ENCODE measurements around the gene PIK3R1. TPM values are rescaled to one million over a fixed set of nuclear protein-coding genes. Genes with fewer than 3 reads are reported as not detected.

PIK3R1 gene
- total RNA-seq, 1 donor = 26.8 TPM

- DNase-seq (ENCODE audit: insufficient read length, low spot score, missing footprints) = no peak
- H2AFZ ChIP-seq (ENCODE audit: low read length) = no peak overlapping the region
- H3K9me3 ChIP-seq (ENCODE audit: low read depth, low read length) = no peaks in the 10 kb centered on the region
- H3K4me3 ChIP-seq (ENCODE audit: insufficient read depth, low read length) = no peak overlapping the region
- no peaks in the 10 kb centered on the region for H3K36me3 ChIP-seq (ENCODE audit: insufficient read depth, low read length)
- H3K27ac ChIP-seq (ENCODE audit: low read depth, low read length) = no peak overlapping the region
- no peaks in the 10 kb centered on the region for H4K20me1 ChIP-seq (ENCODE audit: insufficient read depth, low read length)
- H3K79me2 ChIP-seq (ENCODE audit: insufficient read depth, low read length) = no peaks in the 10 kb centered on the region
- TF ChIP-seq CTCF (IDR thresholded peaks at IDR 0.05; ENCODE audit: extremely low read depth, low read depth, low read length) = no peak
- no peaks in the 10 kb centered on the region for H3K27me3 ChIP-seq (ENCODE audit: insufficient read depth, low read length)
- peaks cover 18% of the 10 kb centered on the region for H3K4me1 ChIP-seq (ENCODE audit: insufficient read depth, low read length)
- H3K4me2 ChIP-seq (ENCODE audit: insufficient read depth, low read length) = no peak overlapping the region
Observed at GRCh38 chr5:68315679-68316271, 100.2 kb downstream of the PIK3R1 start.

DNA sequence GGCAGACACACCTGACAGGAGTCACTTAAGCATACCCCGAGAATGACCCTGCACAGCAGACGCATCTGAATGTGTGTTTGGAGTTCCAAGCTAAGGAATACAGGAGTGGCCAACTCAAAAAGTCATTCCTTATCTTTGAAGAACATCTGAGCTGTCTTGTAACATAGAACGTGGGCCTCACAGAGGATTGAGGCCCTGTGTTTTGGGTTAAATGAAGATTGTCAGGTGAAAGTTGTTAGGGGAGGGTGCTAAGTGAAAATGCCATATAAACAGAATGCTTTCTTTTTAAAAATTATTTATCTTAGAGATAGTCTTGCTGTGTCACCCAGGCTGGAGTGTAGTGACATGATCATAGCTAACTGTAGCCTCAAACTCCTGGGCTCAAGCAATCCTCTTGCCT, 100.9 kb downstream of the PIK3R1 start:
- Histone ChIP-seq H3K27ac (ENCODE audit: low read depth, low read length) (no peak overlapping the region), H3K79me2 (ENCODE audit: insufficient read depth, low read length) (no peaks in the 10 kb centered on the region), H2AFZ (ENCODE audit: low read length) (no peak overlapping the region), H4K20me1 (ENCODE audit: insufficient read depth, low read length) (no peaks in the 10 kb centered on the region), H3K4me2 (ENCODE audit: insufficient read depth, low read length) (no peak overlapping the region), H3K4me1 (ENCODE audit: insufficient read depth, low read length) (peaks cover 18% of the 10 kb centered on the region), H3K4me3 (ENCODE audit: insufficient read depth, low read length) (no peak overlapping the region), H3K9me3 (ENCODE audit: low read depth, low read length) (no peaks in the 10 kb centered on the region), H3K36me3 (ENCODE audit: insufficient read depth, low read length) (no peaks in the 10 kb centered on the region), H3K27me3 (ENCODE audit: insufficient read depth, low read length) (no peaks in the 10 kb centered on the region)
- no peak for TF ChIP-seq CTCF (IDR thresholded peaks at IDR 0.05; ENCODE audit: extremely low read depth, low read depth, low read length)
- no peak for DNase-seq (ENCODE audit: insufficient read length, low spot score, missing footprints)

DNA sequence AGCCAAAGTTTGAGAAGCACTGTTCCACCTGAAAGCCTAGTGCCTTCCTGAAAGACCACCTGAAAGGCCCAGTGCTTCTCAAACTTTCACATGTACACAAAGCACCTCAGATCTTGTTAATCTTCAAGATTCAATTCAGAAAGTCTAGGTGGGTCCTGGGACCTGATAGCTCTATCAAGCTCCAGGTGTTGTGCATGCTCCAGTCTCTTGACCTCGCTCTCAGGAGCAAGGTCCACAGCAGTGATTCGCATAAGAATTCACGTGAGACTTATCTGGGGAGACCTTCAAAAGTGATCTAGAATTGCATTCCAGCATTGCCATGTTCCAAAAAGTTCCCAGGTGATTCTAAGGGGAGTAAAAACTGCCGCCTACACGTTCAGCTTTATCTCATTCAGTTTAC, 102.1 kb downstream of the PIK3R1 start:
- no peak overlapping the region for H3K4me2 ChIP-seq (ENCODE audit: insufficient read depth, low read length)
- peaks cover 18% of the 10 kb centered on the region for H3K4me1 ChIP-seq (ENCODE audit: insufficient read depth, low read length)
- H2AFZ ChIP-seq (ENCODE audit: low read length) = no peak overlapping the region
- no peak for TF ChIP-seq CTCF (IDR thresholded peaks at IDR 0.05; ENCODE audit: extremely low read depth, low read depth, low read length)
- H3K79me2 ChIP-seq (ENCODE audit: insufficient read depth, low read length) = no peaks in the 10 kb centered on the region
- no peaks in the 10 kb centered on the region for H4K20me1 ChIP-seq (ENCODE audit: insufficient read depth, low read length)
- no peak overlapping the region for H3K4me3 ChIP-seq (ENCODE audit: insufficient read depth, low read length)
- no peak for DNase-seq (ENCODE audit: insufficient read length, low spot score, missing footprints)
- no peaks in the 10 kb centered on the region for H3K36me3 ChIP-seq (ENCODE audit: insufficient read depth, low read length)
- no peaks in the 10 kb centered on the region for H3K9me3 ChIP-seq (ENCODE audit: low read depth, low read length)
- no peak overlapping the region for H3K27ac ChIP-seq (ENCODE audit: low read depth, low read length)
- no peaks in the 10 kb centered on the region for H3K27me3 ChIP-seq (ENCODE audit: insufficient read depth, low read length)

DNA sequence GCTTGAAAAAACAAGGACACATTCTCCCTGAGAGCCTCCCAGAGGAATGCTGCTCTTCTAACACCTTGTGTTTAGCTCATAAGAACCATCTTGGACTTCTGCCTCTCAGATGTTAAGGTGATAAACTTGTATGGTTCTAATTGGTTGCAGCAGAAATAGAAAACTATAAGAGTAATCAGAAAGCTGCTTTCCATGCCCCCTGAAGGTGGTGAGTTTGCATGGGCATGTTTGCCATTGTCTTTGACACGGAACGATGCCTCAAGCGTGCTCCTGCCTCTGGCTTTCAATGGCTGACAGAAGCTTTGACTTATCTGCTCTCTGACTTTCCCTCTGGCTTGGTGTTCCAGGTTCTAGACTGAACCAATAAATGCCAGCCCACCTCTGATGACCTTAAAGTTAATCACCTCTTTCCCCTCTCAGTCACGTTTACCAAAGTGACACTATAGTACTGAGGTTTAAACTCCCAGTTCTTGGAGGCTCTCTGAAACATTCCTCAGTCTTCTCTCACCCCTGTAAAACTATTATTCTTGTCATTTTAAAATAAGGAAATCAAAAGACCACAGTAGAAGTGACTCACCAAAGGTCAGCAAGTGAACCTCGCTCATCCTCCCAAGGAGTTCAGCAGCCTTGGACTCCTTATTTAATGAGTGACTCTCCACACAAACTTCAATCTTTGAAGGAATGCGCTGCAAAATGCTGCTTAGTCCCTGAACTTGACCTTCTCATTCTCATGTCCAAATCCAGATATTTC, 103.6 kb downstream of the PIK3R1 start:
- Histone ChIP-seq H3K27me3 (ENCODE audit: insufficient read depth, low read length) (no peaks in the 10 kb centered on the region), H3K36me3 (ENCODE audit: insufficient read depth, low read length) (no peaks in the 10 kb centered on the region), H3K4me2 (ENCODE audit: insufficient read depth, low read length) (peak overlapping the region; percentile 34), H3K27ac (ENCODE audit: low read depth, low read length) (peak overlapping the region; percentile 48), H3K9me3 (ENCODE audit: low read depth, low read length) (no peaks in the 10 kb centered on the region), H3K79me2 (ENCODE audit: insufficient read depth, low read length) (no peaks in the 10 kb centered on the region), H3K4me3 (ENCODE audit: insufficient read depth, low read length) (no peak overlapping the region), H4K20me1 (ENCODE audit: insufficient read depth, low read length) (no peaks in the 10 kb centered on the region), H2AFZ (ENCODE audit: low read length) (no peak overlapping the region), H3K4me1 (ENCODE audit: insufficient read depth, low read length) (peaks cover 18% of the 10 kb centered on the region)
- DNase-seq (ENCODE audit: insufficient read length, low spot score, missing footprints) = peak; percentile 83
- TF ChIP-seq CTCF (IDR thresholded peaks at IDR 0.05; ENCODE audit: extremely low read depth, low read depth, low read length) = no peak
